GM10248 (cell line): ENCODE data around the gene YAE1.

Source experiments
- CTCF ChIA-PET: fragments of 300-600 bp; sonication (Branson Sonifier 250); formaldehyde crosslinking; extraction: SDS; loops from one replicate; lab custom pipeline; 2021; ENCODE audit warnings: antibody characterized with exemption; lab: Yijun Ruan, JAX
- POLR2A ChIA-PET: fragments of 350-650 bp; sonication (Branson Sonifier 250); formaldehyde crosslinking; extraction: SDS; loops from one replicate; lab custom pipeline; 2020; ENCODE audit warnings: antibody characterized with exemption; lab: Yijun Ruan, JAX
- DNase-seq: peaks from one replicate; pipeline ENCODE4 v3.0.0; 2012; ENCODE audit errors: extremely low spot score
- TF ChIP-seq, protein P1 (sequence below): IDR thresholded peaks from 2 replicates; pipeline ENCODE4 v1.5.1; 2012; ENCODE audit warnings: mild to moderate bottlenecking, low read depth; ENCODE audit errors: extremely low read depth, missing control alignments, control extremely low read depth

YAE1 gene

DNA sequence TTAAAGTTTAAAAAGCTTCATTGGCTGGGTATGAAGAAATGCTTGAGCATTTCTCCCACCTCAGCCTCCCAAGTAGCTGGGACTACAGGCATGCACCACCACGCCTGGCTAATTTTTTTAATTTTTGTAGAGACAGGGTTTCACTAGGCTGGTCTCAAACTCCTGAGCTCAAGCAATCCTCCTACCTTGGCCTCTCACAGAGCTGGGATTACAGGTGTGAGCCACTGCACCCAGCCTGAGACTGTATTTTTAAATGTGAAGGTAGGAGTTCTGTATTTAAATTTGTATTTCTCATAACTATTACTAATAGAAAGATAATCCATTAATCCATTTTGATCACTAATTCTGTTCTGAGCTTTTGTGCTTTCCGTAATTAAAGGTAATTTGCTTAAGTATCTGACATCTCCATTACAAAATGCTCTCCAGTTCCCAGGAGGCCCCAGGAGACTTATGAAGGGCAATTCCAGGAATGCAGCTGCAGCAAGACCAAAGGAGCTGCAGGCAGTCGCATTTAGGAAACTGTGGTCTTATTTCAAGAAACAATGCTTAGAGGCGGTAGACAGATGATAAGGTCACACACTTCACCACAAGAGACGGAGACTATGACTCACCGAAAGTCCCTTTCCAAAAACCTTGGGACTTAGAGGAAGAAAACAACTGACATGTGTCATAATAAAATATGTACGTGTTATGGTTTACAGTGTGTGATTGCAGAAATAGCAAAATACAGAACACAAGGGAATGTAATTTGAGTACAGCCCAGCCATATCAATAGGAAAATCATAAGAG is 23.3 kb downstream of the YAE1 start:
- TF ChIP-seq, protein P1, sequence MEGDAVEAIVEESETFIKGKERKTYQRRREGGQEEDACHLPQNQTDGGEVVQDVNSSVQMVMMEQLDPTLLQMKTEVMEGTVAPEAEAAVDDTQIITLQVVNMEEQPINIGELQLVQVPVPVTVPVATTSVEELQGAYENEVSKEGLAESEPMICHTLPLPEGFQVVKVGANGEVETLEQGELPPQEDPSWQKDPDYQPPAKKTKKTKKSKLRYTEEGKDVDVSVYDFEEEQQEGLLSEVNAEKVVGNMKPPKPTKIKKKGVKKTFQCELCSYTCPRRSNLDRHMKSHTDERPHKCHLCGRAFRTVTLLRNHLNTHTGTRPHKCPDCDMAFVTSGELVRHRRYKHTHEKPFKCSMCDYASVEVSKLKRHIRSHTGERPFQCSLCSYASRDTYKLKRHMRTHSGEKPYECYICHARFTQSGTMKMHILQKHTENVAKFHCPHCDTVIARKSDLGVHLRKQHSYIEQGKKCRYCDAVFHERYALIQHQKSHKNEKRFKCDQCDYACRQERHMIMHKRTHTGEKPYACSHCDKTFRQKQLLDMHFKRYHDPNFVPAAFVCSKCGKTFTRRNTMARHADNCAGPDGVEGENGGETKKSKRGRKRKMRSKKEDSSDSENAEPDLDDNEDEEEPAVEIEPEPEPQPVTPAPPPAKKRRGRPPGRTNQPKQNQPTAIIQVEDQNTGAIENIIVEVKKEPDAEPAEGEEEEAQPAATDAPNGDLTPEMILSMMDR = no peak
- CTCF ChIA-PET = interaction anchor here (0.7 to 3.0 kb wide), 8 partner anchors 9 to 463 kb away, joined by 3 to 53 read pairs (median 4); partner anchors contain the start of gene RALA
- POLR2A ChIA-PET = interaction anchor here (0.7 kb wide), 1 partner anchor 15 kb away, joined by 3 read pairs; no protein-coding TSS in a partner anchor
- peak; percentile 52 for DNase-seq

DNA sequence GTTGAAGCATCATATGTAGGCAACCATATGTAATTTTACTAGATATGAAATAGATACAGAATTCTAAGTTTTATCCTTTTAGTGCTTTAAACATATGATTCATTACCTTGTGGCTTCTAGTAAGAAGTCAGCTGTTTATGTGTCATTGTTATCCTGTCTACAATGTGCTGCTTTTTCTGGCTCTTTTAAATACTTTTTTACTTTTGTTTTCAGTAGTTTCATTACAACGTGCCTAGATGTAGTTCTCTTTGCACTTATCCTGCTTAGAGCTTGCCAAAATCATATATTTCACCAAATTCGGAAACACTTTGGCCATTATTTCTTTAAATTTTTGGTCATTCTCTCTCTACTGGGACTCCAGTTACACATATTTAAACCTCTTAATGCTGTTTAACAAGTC is 26.4 kb downstream of the YAE1 start:
- POLR2A ChIA-PET = interaction anchor here (0.6 kb wide), 2 partner anchors 9 to 30 kb away, joined by 3 read pairs; partner anchors contain the start of gene RALA
- TF ChIP-seq, protein P1 = no peak
- CTCF ChIA-PET = interaction anchor here (0.9 to 3.4 kb wide), 7 partner anchors 10 to 154 kb away, joined by 3 to 20 read pairs (median 3); partner anchors contain the start of gene RALA
- no peak for DNase-seq

DNA sequence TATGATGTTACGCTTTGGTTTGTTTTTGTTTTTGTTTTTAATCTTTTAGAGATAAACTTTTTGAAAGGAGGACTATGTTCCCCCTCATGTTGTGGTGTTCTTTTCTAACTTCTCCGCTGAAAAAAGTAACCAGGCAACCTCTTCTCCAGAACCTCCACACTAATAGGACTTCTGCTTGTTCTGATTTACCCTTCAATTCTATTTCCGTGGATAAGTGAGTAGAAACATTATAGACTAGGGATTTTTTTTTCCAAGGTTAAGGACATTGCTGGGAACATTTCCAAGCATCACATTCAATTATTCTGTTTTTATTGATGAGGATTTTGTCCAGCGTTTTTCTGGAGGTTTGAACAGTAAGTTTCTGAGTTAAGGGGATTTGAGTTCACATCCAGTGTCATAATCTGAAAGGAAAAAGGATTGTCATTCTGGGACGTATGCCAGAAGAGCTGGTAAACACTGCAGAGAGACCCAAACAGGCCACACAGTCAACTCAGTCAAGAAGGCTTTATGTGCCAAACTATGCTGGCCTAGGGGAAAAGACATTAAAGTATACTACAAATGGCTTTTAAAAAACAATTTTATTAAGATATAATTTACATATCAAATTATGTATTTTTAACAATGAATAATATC is 28.9 kb downstream of the YAE1 start:
- CTCF ChIA-PET = interaction anchor here (1.2 to 2.5 kb wide), 5 partner anchors 10 to 151 kb away, joined by 3 to 11 read pairs (median 5); no protein-coding TSS in a partner anchor
- POLR2A ChIA-PET = no interaction called here
- TF ChIP-seq, protein P1 = no peak

DNA sequence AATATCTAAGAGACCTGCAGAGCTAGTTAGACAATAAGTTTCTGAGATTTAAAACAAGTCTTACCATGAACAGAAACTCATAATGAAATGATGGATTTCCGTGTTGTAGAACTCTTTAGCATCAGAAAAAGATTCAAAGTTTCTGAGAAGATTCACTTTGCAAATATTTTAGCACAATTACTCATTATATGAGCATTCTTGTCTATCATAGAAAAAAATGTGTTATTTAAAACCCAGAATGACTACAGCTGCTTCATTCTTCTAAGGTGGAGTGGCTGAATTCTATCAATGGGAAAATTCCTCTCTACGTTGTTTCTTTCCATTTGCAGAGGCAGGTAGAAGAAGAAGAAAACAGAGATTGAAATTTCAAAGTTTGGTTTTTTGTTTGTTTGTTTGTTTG is 36.1 kb downstream of the YAE1 start:
- ChIA-PET CTCF (interaction anchor here (1.0 kb wide), 1 partner anchor 9 kb away, joined by 3 read pairs; no protein-coding TSS in a partner anchor), POLR2A (interaction anchor here (0.6 kb wide), 1 partner anchor 10 kb away, joined by 3 read pairs; no protein-coding TSS in a partner anchor)
- no peak for DNase-seq
- TF ChIP-seq, protein P1 = no peak

More for the DNA sequence above, 28.9 kb downstream of the YAE1 start:
- no peak for DNase-seq

DNA sequence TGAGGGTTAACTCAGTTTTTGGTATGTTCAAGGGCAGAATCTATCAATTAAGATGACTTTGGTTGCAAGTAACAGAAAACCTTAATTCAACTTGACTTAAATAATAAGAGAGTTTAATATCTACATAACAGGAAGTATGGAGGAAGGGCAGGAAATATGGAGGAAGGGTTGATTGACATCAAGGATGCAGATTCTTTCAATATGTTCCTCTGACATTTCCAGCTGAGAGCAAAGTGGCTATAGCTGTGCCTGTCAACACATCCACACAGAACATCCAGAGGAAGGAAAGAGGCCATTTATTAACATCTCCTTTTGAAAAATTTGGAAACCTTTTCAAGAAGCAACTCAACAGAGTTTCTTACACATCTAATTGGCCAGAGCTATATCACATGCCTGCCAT is 37.7 kb downstream of the YAE1 start:
- ChIA-PET POLR2A (no interaction called here), CTCF (interaction anchor here (0.7 to 1.3 kb wide), 4 partner anchors 17 to 43 kb away, joined by 3 to 5 read pairs (median 3); no protein-coding TSS in a partner anchor)
- TF ChIP-seq, protein P1 = no peak
- DNase-seq = no peak

- TF ChIP-seq, protein P1 = no peak
- DNase-seq = no peak
- ChIA-PET POLR2A (interaction anchor here (0.6 kb wide), 1 partner anchor 16 kb away, joined by 3 read pairs; no protein-coding TSS in a partner anchor), CTCF (interaction anchor here (1.0 to 2.2 kb wide), 4 partner anchors 11 to 24 kb away, joined by 3 to 7 read pairs (median 5); no protein-coding TSS in a partner anchor)
Observed at GRCh38 chr7:39605087-39605486, 38.9 kb downstream of the YAE1 start.
